H1 (cell line): ENCODE results near the gene NBDY. TPM values are rescaled to one million over a fixed set of nuclear protein-coding genes. Genes with fewer than 3 reads are reported as not detected.

ENCODE experiments used
- CTBP2 ChIP-seq: IDR thresholded peaks from 2 replicates; pipeline ENCODE4 v1.7.0; 2011; ENCODE audit warnings: borderline replicate concordance, mild to moderate bottlenecking, moderate library complexity, mixed read lengths, low read length; ENCODE audit not compliant: insufficient read depth, insufficient read length
- EZH2 ChIP-seq: fragments of 200-600 bp; sonication (generic); IDR thresholded peaks from 2 replicates; pipeline ENCODE4 v1.7.1; 2012; ENCODE audit warnings: low read depth, mild to moderate bottlenecking, moderate library complexity, low read length, inconsistent platforms; ENCODE audit not compliant: severe bottlenecking
- MAX ChIP-seq: IDR thresholded peaks from 2 replicates; pipeline ENCODE4 v1.6.1; 2012; ENCODE audit warnings: inconsistent platforms
- RBBP5 ChIP-seq: IDR thresholded peaks from 2 replicates; pipeline ENCODE4 v1.7.1; 2012; ENCODE audit warnings: low read depth, mild to moderate bottlenecking, inconsistent platforms, low read length, moderate library complexity, borderline replicate concordance
- SP4 ChIP-seq: IDR thresholded peaks from 2 replicates; pipeline ENCODE4 v1.6.1; 2012; ENCODE audit warnings: low read length, inconsistent platforms
- TAF1 ChIP-seq: IDR thresholded peaks from 2 replicates; pipeline ENCODE4 v1.6.1; 2011; ENCODE audit warnings: mild to moderate bottlenecking, low read depth, low read length
- TBP ChIP-seq: IDR thresholded peaks from 2 replicates; pipeline ENCODE4 v1.6.1; 2011; ENCODE audit warnings: low read depth, low read length, improper control_type of control experiment
- polyA plus RNA-seq, 7 experiments: library from polyadenylated mRNA; depleted of rRNA in 3 of 7; stranded (reverse) in 5 of 7; unstranded in 2 of 7; fragments of >200 nt in 5 of 7; fragments of 200-250 nt in 2 of 7; gene quantifications; 1 replicate in 5 of 7; 2 replicates in 1 of 7; 4 replicates in 1 of 7; pipeline versions ENCODE4 v1.2.1 to v1.2.3, GENCODE V29; 2011 to 2013; ENCODE audit warnings: missing spikeins in 2 of 7, mixed read lengths in 2 of 7
- total RNA-seq: library from RNA; stranded (reverse); fragmentation: NEBNext Ultra II Directional; extraction: Animal tissue kit (Norgen Biotek cat#: 25700); gene quantifications from 2 replicates; pipeline ENCODE4 v1.2.1, GENCODE V29; 2021
- TF ChIP-seq, protein P1 (sequence below): fragments of 300-600 bp; sonication (generic); IDR thresholded peaks from 2 replicates; pipeline ENCODE4 v1.7.1; 2012; ENCODE audit warnings: low read length, moderate library complexity, mild to moderate bottlenecking, inconsistent platforms; ENCODE audit not compliant: insufficient replicate concordance

NBDY gene
- total and polyA plus RNA-seq, 2 of the 8 experiments (the other 6 are each of a cell fraction or from before 2014, with no cell fraction given) = 42.3 to 57.8 TPM

DNA sequence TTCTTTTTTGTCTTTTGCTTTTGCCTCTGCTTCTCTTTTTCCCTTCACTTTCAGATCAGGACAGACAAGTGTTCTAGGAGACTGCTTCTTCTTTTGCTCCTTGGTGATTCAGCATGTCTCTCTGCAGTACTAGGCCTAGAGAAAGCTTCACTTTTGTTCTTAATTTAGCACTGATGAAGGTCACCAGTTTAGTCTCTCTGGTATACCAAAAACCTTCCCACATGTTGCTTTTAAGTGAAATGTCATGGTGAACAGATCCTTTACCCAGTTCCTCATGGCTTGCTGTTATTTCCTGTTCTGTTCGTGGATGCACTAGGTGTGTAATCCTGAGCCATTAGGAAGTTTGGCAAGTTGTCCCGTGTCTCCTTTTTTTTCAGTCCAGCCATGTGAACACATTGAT is 53.3 kb downstream of the NBDY start (continued):
- no peak for TF ChIP-seq CTBP2
- TF ChIP-seq, protein P1, sequence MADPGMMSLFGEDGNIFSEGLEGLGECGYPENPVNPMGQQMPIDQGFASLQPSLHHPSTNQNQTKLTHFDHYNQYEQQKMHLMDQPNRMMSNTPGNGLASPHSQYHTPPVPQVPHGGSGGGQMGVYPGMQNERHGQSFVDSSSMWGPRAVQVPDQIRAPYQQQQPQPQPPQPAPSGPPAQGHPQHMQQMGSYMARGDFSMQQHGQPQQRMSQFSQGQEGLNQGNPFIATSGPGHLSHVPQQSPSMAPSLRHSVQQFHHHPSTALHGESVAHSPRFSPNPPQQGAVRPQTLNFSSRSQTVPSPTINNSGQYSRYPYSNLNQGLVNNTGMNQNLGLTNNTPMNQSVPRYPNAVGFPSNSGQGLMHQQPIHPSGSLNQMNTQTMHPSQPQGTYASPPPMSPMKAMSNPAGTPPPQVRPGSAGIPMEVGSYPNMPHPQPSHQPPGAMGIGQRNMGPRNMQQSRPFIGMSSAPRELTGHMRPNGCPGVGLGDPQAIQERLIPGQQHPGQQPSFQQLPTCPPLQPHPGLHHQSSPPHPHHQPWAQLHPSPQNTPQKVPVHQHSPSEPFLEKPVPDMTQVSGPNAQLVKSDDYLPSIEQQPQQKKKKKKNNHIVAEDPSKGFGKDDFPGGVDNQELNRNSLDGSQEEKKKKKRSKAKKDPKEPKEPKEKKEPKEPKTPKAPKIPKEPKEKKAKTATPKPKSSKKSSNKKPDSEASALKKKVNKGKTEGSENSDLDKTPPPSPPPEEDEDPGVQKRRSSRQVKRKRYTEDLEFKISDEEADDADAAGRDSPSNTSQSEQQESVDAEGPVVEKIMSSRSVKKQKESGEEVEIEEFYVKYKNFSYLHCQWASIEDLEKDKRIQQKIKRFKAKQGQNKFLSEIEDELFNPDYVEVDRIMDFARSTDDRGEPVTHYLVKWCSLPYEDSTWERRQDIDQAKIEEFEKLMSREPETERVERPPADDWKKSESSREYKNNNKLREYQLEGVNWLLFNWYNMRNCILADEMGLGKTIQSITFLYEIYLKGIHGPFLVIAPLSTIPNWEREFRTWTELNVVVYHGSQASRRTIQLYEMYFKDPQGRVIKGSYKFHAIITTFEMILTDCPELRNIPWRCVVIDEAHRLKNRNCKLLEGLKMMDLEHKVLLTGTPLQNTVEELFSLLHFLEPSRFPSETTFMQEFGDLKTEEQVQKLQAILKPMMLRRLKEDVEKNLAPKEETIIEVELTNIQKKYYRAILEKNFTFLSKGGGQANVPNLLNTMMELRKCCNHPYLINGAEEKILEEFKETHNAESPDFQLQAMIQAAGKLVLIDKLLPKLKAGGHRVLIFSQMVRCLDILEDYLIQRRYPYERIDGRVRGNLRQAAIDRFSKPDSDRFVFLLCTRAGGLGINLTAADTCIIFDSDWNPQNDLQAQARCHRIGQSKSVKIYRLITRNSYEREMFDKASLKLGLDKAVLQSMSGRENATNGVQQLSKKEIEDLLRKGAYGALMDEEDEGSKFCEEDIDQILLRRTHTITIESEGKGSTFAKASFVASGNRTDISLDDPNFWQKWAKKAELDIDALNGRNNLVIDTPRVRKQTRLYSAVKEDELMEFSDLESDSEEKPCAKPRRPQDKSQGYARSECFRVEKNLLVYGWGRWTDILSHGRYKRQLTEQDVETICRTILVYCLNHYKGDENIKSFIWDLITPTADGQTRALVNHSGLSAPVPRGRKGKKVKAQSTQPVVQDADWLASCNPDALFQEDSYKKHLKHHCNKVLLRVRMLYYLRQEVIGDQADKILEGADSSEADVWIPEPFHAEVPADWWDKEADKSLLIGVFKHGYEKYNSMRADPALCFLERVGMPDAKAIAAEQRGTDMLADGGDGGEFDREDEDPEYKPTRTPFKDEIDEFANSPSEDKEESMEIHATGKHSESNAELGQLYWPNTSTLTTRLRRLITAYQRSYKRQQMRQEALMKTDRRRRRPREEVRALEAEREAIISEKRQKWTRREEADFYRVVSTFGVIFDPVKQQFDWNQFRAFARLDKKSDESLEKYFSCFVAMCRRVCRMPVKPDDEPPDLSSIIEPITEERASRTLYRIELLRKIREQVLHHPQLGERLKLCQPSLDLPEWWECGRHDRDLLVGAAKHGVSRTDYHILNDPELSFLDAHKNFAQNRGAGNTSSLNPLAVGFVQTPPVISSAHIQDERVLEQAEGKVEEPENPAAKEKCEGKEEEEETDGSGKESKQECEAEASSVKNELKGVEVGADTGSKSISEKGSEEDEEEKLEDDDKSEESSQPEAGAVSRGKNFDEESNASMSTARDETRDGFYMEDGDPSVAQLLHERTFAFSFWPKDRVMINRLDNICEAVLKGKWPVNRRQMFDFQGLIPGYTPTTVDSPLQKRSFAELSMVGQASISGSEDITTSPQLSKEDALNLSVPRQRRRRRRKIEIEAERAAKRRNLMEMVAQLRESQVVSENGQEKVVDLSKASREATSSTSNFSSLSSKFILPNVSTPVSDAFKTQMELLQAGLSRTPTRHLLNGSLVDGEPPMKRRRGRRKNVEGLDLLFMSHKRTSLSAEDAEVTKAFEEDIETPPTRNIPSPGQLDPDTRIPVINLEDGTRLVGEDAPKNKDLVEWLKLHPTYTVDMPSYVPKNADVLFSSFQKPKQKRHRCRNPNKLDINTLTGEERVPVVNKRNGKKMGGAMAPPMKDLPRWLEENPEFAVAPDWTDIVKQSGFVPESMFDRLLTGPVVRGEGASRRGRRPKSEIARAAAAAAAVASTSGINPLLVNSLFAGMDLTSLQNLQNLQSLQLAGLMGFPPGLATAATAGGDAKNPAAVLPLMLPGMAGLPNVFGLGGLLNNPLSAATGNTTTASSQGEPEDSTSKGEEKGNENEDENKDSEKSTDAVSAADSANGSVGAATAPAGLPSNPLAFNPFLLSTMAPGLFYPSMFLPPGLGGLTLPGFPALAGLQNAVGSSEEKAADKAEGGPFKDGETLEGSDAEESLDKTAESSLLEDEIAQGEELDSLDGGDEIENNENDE = no peak
- TF ChIP-seq TBP = no peak
- no peak for TF ChIP-seq EZH2
- no peak for TF ChIP-seq TAF1
- TF ChIP-seq SP4 = no peak
- TF ChIP-seq RBBP5 = no peak
- no peak for TF ChIP-seq MAX
